Measurements from ENCODE around the gene COLQ.

COLQ gene

DNA sequence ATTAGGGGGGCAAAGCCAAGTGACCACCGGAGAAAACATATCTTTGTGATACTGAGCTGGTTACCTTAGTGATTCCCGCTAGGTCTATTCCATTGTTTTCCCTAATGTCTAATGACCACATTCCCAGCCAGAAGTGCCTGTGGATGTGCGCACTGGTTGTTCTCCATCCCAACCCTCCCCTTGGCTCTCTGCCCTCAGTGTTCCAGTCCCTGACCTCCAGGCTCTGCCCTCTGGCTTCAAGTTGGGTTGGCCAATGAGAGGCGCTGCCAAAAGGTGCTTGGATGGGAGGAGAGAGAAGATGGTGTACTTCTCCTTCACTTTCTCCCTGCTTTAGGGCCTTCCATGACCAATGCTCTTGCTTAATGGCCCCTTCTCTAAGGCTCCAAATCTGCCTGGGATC lies 2.4 kb downstream of the COLQ start:
- DNase-seq: no peak

DNA sequence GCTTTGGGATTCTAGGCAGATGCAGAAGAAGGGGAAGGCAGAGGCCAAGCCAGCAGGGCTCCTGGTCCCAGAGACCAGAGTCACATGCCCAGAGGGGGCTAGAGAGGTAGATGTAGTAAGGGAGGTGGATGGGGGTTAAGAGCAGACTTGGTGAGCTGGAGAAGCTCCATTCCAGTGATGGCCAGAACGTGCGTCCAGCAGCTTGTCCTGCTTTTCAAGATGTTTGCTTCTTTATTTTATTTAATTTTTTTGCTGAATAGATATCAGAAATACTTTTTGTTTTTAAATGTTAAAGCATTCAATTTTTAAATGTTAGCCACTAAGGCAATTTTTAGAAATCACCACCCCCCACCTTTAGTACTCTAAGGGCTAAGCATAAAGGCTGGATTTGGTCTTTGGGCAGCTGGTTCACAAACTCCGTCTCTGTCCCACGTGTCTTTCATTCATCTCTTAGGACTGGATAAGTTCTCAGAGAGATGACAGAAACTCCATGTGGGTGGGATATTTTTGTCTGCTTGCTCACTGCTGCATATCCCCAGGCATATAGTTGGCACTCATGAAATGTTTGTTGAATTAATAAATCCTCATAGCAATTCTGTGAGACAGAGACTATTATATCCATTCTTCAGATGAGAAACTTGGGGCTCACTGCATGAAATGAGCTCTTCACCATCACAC lies 6.7 kb downstream of the COLQ start:
- no peak for DNase-seq

DNA sequence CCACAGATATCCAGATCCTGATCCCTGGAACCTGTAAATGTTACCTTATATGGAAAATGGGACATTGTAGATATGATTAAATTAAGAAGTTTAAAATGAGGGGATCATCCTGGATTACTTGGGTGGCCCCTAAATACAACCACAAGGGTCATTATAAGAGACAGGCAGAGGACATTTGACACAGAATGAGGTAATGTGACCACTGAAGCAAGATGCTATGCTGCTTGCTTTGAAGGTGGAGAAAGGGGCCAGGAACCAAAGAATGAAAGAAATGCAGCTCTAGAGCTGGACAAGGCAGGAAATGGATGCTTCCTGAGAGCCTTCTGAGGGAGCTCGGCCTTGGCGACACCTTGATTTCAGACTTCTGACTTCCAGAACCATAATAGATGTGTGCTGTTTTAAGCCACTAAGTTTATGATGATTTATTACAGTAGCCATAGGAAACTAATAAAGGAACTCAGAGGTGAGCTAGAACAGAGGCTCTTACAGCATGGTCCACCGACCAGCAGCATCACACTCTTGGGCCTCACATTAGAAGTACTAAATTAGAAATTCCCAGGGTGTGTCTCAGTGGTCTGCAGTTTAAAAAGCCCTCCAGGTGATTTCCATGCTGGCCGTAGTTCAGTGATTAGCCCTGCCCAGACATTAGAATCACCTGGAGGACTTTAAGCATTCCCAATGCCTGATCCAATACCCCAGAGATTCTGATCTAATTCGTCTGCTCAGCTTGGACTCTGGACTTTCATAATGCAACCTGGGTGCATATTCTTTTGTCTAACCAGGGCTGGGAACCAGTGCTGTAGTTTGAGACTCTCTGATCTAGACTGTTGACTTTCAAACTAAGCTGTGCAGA lies 7.5 kb downstream of the COLQ start:
- no peak for DNase-seq

DNA sequence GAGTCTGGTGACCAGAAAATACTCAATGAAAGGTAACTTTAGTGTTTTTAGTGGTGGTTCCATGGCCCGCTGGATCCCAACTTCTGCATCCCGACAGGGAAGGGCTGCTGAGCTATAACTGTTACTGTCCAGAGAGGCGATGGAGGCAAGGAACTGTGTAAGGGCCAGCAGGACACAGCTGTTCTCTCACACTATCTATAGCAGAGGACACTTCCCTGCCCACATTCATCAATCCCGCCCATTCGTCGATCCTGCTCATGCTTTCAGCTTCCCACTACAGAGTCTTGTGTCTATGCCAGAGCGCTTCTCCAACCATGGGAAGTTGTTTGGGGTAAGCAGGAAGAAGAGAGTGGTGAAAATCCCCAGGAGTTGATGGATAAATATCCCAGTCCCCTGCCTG lies 8.4 kb downstream of the COLQ start:
- DNase-seq: no peak

DNA sequence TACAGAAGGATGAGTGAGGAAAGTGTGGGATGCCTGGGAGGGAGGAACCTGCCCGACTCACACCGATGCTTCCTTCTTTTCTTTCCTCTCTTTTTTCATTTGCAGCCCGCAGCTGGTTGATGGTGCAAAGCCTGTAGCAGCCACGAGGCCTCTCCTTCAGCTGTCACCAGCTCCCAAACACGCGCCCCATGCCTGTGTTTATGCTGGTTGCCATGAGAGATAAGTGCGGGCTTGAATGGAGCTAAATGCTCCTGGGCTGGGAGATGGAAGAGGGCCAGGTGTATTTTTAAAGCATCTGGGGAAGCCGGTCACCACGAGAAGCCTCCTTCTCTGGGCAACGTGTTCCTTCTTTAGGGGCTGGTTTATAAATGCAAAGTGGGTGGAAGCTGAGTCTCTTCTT lies 9.3 kb downstream of the COLQ start:
- no peak for DNase-seq

DNA sequence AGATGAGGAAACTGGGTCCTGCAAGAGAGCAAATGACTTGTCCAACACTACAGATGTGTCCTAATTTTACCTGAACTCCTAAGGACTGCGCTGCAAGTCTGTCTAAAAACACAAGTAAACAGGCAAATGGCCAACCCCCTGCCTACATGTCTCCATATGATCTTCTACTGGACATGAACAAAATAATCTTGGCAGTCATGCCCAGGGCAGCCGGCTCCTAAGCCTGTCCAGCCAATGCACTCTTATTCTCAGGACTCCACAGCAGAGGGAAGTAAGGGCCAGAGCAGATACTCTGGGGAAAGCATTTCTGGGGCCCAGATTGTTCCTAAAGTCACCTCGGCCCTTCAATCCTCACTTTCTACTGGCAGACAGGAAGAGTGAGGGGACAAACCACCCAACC lies 10.3 kb downstream of the COLQ start:
- no peak for DNase-seq

DNA sequence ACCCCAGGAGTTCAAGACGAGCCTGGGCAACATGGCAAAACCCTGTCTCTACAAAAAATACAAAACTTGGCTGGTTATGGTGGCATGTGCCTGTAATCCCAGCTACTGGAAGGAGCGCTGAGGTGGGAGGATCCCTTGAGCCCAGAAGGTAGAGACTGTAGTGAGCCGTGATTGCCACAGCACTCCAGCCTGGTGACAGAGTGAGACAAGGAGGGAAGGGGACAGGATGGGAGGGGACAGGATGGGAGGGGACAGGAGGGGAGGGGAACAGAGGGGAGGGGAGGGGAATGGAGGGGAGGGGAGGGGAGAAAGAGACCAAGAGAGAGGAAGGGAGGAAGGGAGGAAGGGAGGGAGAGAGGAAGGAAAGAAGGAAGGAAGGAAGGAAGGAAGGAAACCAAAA lies 11.0 kb downstream of the COLQ start:
- DNase-seq: no peak

DNA sequence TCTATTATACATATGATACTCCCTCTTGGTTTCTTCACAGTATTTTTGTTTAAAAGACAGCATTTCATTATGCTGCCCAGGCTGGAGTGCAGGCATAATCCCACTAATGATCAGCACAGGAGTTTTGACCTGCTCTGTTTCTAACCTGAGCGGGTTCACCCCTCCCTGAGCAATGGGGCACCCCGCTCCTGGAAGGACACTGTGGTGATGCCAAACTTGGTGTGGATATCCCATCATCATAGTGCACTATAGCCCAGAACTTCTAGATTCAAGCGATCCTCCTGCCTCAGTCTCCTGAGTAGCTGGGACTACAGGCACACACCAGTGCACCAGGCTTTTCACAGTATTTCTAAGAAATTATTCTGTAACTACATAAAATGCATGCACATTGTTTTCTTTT lies 14.9 kb downstream of the COLQ start:
- no peak for DNase-seq

DNA sequence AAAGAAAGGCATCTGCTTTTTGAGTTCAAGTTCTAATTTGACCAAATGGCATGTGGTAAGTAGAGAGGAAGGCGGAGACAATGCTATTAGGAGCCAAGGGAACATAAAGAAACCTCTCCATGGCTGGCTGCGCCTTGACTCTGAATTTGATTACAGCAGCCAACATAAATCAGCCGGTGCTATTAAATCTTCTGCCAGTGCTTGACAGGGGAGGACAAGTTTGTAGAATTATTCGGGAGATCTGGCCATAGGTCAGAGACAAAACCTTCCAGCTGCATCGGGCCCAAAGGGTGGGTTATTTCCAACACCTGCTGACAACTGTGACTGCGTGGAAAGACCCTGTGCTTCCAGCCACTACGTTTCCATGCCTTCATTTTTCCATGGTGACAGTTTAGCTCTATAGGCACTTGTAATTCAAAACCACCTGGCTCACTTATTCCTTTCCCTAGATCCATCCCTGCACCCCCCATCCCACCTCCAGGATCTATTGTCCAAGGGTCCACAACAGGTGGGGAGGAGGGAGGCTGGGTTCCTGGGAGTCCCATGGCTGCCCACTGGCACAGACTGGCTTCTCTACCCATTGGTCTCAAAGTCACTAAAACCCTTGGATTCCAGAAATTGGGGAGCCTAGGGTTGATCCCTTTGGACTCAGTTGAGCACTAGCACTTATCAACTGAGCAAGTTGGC lies 15.9 kb downstream of the COLQ start:
- no peak for DNase-seq

DNA sequence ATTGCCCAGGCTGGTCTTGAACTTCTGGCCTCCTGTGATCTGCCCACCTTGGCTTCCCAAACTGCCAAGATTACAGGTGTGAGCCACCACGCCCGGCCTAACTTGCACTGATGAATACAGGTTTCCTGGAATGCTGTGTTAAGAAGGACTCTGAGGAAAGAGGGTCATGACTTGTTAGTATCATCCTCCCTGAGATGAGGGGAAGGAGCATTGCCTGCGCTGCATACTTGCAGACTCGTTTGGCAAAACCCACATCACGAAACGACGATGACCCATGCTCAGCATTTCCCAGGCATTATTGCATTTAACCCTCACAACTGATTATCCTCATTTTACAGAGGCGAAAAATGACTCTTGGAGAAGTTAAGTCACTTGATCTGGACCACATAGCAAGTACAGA lies 18.9 kb downstream of the COLQ start:
- no peak for DNase-seq

DNA sequence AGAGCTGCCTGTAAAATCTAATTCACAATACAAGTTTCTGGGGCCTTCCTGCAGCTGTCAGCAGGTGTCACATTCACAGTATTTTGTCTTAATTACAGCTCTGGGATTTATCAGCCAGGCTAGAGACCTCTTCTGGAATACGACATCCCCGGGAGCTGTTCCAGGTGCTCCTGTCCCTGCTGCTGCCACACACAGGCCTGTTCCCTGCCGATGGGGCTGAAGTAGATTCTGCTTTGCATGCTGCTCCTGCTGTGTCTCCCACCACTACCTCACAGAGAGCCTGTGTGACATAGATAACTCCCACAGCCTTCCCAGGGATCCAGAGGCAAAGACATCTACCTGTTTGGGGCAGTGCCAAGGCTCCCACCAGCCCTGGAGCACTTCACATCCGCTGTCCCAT lies 20.4 kb downstream of the COLQ start:
- DNase-seq: no peak

DNA sequence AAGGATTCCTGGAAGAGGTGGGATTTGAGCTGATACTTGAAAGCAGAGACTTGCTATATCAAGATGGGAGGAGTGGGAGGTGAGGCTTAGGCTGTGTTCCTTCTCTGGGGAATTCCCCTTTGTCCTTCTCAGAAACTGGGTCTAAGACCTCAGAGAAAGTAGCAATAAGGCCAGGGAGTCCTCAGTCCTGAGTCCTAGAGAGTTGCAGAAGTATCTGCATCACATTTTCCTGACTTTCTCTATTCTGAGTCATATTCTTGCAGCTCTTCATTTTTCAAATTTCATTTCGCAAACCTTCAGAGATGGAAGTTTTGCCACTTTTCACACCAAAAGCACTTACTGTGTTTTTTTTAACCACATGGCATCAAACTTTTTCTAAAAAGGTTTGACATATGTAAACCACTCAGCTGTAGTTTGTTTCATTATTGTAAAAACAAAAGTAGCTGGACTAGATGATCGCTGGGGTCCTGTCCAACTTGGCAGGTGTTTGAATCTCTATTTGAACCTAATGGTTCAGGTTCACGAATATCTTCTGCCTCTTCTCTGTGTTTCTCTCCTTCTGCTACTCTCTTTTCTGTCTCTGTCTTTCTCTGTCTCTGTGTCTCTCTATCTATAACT lies 21.3 kb downstream of the COLQ start:
- DNase-seq: no peak

DNA sequence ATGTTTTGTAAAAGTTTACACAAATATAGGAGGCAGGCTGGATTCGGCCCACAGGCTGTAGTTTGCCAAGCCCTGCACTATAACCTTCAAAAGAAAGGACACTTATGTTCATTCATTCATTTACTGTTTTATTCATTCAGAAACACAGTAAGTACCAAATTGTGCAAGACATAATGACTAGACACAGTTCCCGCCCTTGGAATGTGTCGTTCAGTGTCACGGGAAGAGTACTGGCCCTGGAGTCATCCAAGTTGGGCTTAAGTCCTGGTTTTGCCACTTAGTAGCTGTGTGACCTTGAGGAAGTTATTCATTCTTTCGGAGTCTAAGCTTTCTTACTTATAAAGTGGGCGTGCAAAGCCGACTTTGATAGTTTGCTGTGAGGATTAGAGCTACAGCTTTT lies 22.0 kb downstream of the COLQ start:
- DNase-seq: no peak

DNA sequence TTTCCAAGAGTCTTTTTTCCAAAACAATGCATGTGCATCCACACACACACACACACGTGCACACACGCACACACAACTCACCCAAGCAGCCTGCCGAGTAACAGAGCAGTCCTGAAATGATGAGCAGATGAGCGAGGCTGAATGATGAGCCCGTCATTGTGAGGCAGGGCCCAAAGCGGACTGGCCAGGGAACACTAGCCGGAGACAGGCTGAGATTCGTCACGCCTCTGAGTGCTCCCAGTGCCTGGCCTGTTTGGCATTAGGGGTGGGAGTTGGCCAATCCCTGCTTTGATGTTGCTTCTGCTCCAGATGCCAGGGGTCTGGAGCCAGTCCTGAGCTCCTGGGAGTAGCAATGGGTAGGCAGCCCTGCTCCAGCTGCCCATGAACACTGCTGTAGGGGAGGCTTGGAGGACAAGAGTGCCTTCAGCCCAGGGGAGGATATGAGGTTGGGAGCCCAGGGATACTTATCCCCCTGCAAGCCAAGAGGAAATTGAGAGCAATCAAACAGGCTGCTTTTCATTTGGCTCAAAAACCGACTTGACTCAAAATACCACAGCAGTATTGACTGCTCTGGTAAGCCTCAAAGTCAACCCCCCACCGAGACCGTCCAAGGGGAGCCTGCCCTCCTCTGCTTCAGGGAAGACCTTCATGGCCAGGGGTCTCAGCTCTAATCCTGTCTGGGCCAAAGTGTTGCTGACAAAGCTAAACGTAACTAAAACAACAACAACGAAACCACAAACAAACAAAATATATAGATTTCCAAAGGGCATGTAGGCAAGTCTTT lies 22.9 kb downstream of the COLQ start:
- no peak for DNase-seq

DNA sequence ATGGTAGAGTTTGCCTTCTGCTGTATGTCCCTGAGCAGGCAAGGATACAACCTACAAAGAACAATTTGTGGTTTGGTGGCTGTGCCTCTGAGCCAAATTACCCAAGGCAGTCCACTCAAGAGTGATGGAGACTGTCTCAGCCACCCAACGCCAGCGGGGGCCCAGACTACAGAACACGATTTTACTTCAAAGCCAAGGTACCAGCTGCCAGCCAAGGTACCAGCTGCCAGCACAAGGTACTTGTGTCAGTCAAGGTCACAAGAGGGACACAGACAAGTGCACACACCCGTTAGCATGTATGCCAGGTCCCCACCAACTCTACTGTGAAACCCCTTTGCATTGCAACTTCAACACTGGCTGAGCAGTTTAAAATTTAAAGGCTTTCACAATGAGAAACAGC lies 23.5 kb downstream of the COLQ start:
- DNase-seq: no peak

DNA sequence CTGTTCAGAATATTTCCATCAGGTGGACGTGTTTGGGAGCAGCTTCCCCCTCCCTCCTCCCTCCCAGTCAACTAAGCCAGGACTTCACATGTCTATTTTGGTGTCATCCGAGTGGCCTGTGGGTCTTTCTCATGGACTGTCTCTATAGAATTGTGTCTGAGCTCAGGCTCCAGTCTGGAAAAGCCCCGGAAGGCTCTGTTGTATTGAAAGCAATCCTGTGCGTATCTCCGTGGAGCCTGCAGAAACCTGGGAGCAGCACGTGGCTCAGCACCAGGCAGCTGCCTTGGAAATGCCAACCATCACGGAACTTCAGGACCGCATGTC lies 25.2 kb downstream of the COLQ start:
- DNase-seq: no peak

DNA sequence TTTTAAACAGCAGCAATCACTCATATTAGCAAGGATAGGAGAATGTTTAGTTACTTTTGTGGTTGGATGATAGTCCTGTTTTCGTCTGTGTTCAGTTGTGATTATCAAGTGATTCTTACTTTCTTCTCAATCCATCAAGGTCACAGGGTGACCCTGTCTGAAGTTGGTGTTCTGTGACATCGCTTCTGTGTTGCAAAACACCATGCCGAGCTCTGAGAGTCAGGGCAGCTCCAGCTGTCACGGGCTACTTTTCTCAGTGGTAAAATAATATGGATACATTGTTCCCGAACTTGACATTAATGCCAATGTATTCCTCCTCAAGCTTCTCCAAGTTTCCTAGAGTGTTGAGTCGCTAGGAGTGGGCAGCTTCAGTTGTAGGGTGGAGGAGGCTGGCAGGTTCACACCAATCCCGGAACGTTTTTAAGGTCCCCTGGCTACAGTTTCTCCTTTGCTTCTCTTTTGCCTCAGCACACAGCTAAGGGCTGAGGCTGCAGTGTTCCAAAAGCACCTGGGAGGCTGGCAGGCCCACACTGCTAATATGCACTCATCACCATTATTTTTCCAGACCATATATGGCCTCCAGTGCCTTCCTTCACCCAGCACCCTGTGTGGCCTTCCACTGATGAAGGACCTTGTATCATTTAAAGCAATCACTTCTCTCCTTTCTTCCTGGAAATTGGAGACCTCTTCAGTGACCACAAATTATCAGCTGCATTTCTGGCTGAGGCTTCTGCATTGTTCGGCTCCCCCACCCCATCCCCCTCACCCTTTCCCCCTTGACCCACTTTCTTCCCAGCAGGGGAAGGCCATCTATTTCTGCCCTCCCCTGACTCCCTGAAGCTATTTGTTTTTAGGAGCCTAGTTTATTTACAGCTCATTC lies 25.8 kb downstream of the COLQ start:
- DNase-seq: no peak

DNA sequence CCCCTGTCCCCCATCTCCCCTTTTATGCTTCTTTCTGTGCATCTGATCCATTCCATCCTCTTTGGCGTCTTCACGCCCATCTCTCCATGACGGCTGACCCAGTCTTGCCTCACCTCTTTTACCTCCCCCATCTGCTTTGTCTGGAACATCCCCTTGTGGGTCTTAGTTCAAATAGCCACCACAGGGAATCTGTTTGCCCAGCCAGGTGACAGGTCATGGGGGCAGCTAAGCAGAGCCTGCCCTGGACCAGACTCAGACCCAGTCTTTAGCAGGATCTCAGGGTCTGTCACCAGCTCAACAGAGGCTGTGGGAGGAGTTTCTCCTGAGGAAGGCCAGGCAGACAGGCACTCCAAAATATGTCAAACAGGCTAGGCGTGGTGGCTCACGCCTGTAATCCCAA lies 28.1 kb downstream of the COLQ start:
- DNase-seq: no peak

DNA sequence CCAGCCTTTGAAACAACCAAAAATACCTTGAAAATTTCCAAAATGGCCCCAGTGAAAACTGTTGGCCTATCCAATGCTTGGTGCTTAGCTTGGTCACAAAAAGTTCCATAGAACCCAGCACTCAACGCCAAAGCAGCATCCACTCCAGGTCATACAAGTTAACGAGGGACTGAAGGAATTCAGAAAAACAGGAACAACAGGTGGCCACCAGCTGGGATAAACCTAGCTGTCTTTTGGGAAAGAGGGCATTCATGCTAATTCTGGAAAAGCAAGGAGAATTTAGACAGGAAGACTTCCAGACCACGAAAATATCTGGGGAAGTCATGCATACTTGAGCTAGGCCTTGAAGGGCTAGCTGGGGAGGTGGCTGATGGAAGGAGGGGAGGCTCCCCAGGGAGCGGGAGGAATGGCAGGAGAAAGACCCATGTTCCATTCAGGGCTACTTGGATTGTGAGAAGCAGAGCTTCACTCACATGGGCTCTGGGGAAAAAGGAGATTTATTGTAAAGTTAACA lies 28.6 kb downstream of the COLQ start:
- DNase-seq: no peak

DNA sequence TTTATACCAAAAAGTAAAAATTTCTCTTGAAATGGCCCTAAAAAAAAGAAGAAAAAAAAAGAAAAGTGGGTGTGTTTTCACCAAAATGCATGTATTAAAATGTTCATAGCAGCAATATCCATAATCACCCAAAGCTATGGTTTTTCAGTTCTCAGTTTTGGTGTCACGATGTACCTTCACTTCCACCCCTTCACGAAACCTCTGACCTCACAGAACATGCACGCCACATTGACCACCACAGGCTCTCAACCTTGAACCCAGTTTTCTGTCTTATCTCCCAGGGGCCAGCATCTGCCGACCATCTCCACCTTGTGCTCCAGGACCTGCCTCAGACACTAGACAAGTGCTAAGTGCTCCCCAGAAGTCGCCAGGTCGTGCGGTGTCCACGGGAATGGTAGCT lies 30.4 kb downstream of the COLQ start:
- DNase-seq: no peak

DNA sequence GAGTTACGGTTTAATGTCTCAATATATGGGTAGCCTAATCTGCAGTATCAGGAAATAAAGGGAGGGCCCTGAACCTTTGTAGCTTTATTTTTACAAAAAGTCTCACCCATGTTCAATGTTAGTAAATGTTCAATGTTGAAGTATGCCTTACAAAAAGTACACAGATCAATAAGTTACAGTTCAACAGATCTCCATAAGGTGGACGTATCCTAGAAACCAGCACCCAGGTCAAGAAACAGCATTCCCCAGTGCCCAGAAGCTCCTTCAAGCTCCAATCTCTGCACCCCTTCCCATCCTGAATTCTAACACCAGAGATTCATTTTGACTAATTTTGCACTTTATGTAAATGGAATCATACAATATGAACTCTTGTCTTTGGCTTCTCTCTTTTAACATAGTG lies 31.3 kb downstream of the COLQ start:
- no peak for DNase-seq

DNA sequence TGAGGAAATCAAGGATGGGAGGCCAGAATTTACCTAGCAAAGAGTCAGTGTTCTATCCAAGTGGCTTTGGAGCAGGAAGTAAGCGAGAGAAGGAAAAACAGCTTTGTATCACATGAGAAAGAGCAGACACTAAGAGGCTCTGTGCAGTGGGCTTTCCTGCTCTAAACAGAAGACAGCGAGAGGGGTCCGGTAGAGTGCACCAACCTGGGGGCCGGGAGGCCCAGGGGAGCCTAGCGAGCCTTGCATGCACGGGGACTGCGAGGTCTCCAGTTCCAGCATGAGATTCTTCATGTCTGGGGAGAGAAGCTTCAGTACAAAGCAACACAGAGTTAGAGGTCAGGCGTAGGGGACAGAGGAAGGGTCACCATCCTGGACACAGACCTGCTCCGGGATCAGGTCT lies 33.5 kb downstream of the COLQ start:
- no peak for DNase-seq
